GM21423 (cell line): ENCODE data around the gene TCHH.

Experiments
- ATAC-seq: cut with Tn5 transposase; IDR thresholded peaks from one replicate; pipeline ENCODE4 v1.9.1; 2021; ENCODE audit warnings: mild to moderate bottlenecking, moderate library complexity; ENCODE audit not compliant: unreplicated experiment

Gene TCHH

GRCh38 chr1:152072311-152072710 is 42.9 kb downstream of the TCHH start:
- ATAC-seq = no peak

GRCh38 chr1:152071123-152071522 is 44.1 kb downstream of the TCHH start:
- ATAC-seq = no peak

- ATAC-seq = no peak
These were observed 47.3 kb downstream of the TCHH start for GRCh38 chr1:152067929-152068328.

GRCh38 chr1:152067150-152067549 is 48.1 kb downstream of the TCHH start:
- ATAC-seq = no peak

- ATAC-seq = no peak
These were observed 53.3 kb downstream of the TCHH start for GRCh38 chr1:152061952-152062351.
